Gastrocnemius medialis (tissue), 4 donors: ENCODE results near the gene DHRS4.

Source experiments
- CTCF ChIP-seq, 5 experiments: fragments of 450-650 bp in 3 of 5; fragments of 200-600 bp in 2 of 5; sonication (generic) in 2 of 5; IDR thresholded peaks in 4 of 5; conservative IDR thresholded peaks in 1 of 5; 1 replicate in 4 of 5; 2 replicates in 1 of 5; pipeline ENCODE4 v1.5.1; 2016 to 2019; ENCODE audit warnings: antibody characterized with exemption in 5 of 5, mild to moderate bottlenecking in 3 of 5, moderate library complexity in 3 of 5
- POLR2A ChIP-seq, 2 donors: fragments of 450-650 bp; IDR thresholded peaks; one replicate each; pipeline ENCODE4 v1.6.1; 2017; ENCODE audit warnings: antibody characterized with exemption in 2 of 2, mild to moderate bottlenecking in 2 of 2, moderate library complexity in 2 of 2

- TF ChIP-seq CTCF (IDR thresholded peaks at IDR 0.05 in 4 of 5, conservative IDR thresholded peaks at IDR 0.05 in 1 of 5) (no peak), POLR2A (IDR thresholded peaks at IDR 0.05) (no peak)
These were observed 27.0 kb upstream of the DHRS4 start for GRCh38 chr14:23926543-23926942.
